H1 (cell line): ENCODE measurements around the gene STARD4. TPM values are rescaled to one million over a fixed set of nuclear protein-coding genes. Genes with fewer than 3 reads are reported as not detected.

Source experiments
- EGR1 ChIP-seq: IDR thresholded peaks from 2 replicates; pipeline ENCODE4 v1.6.1; 2011; ENCODE audit warnings: low read depth, low read length, borderline replicate concordance
- JUND ChIP-seq: IDR thresholded peaks from 2 replicates; pipeline ENCODE4 v1.6.1; 2011; ENCODE audit warnings: mild to moderate bottlenecking, improper control_type of control experiment, low read length
- MAFK ChIP-seq: IDR thresholded peaks from 2 replicates; pipeline ENCODE4 v1.6.1; 2012; ENCODE audit warnings: low read depth, mild to moderate bottlenecking, improper control_type of control experiment, low read length
- SP1 ChIP-seq: IDR thresholded peaks from 2 replicates; pipeline ENCODE4 v1.6.1; 2011; ENCODE audit warnings: low read depth, low read length
- SP4 ChIP-seq: IDR thresholded peaks from 2 replicates; pipeline ENCODE4 v1.6.1; 2012; ENCODE audit warnings: low read length, inconsistent platforms
- polyA plus RNA-seq, 7 experiments: library from polyadenylated mRNA; depleted of rRNA in 3 of 7; stranded (reverse) in 5 of 7; unstranded in 2 of 7; fragments of >200 nt in 5 of 7; fragments of 200-250 nt in 2 of 7; gene quantifications; 1 replicate in 5 of 7; 2 replicates in 1 of 7; 4 replicates in 1 of 7; pipeline versions ENCODE4 v1.2.1 to v1.2.3, GENCODE V29; 2011 to 2013; ENCODE audit warnings: missing spikeins in 2 of 7, mixed read lengths in 2 of 7
- total RNA-seq: library from RNA; stranded (reverse); fragmentation: NEBNext Ultra II Directional; extraction: Animal tissue kit (Norgen Biotek cat#: 25700); gene quantifications from 2 replicates; pipeline ENCODE4 v1.2.1, GENCODE V29; 2021
- TF ChIP-seq, protein P1 (sequence below): IDR thresholded peaks from 2 replicates; pipeline ENCODE4 v1.6.1; 2012; ENCODE audit warnings: inconsistent platforms

STARD4 gene
- total and polyA plus RNA-seq, 2 of the 8 experiments (the other 6 are each of a cell fraction or from before 2014, with no cell fraction given) = 10.8 to 47.9 TPM

DNA sequence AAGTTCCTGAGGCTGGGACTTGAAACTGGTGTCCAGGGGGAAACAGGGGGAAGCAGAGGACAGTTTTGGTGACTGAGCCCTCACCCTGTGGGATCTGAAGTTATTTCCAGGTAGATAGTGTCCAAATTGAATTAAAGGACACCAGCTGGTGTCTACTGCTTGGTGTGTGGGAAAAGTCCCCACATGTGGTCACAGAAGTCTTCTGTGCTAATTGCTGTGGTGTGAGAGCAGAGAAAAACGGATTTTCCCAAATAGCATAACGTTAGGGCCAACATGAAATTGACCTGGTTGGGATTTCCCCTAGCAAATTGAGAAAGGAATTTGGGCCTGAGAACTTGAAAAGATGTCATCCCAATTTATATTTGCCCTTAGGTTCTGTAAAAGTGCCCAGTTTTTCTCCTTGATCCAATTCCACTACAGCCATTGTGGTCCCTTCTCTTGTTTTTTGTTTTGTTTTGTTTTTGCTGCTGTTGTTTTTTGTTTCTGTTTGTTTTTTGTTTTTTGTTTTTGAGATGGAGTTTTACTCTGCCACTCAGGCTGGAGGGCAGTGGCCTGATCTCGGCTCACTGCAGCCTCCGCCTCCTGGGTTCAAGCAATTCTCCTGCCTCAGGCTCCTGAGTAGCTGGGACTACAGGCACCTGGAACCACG is 5.6 kb upstream of the STARD4 start (continued):
- TF ChIP-seq, protein P1, sequence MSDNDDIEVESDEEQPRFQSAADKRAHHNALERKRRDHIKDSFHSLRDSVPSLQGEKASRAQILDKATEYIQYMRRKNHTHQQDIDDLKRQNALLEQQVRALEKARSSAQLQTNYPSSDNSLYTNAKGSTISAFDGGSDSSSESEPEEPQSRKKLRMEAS = no peak
- TF ChIP-seq EGR1 (no peak), SP4 (no peak), SP1 (no peak), JUND (no peak), MAFK (no peak)
